GM23338 (cell line): ENCODE measurements around the gene MOB2. TPM values are rescaled to one million over a fixed set of nuclear protein-coding genes. Genes with fewer than 3 reads are reported as not detected.

Source experiments
- ATAC-seq: fragments of 200-7000 bp; cut with Tn5 transposase; 3 replicates; pipeline ENCODE4 v1.9.1; 2020
- DNase-seq: peaks from one replicate; pipeline ENCODE4 v3.0.0-alpha.2; 2015; ENCODE audit warnings: low spot score
- H2AFZ ChIP-seq: fragments of 200-600 bp; sonication (generic); 2 replicates; pipeline ENCODE4 v1.8.0; 2016; ENCODE audit warnings: antibody characterized with exemption, mild to moderate bottlenecking, moderate library complexity
- H3F3A ChIP-seq: fragments of 200-600 bp; sonication (generic); replicated peaks from 2 replicates; pipeline ENCODE4 v1.8.0; 2017; ENCODE audit warnings: antibody characterized with exemption, mixed run types, low read depth
- H3K27ac ChIP-seq: fragments of 200-600 bp; sonication (generic); 2 replicates; pipeline ENCODE4 v1.6.1; 2016; ENCODE audit warnings: low read depth
- H3K27me3 ChIP-seq: fragments of 200-600 bp; sonication (generic); 2 replicates; pipeline ENCODE4 v1.8.0; 2016; ENCODE audit warnings: mild to moderate bottlenecking, mixed run types, moderate library complexity; ENCODE audit not compliant: insufficient read depth
- H3K36me3 ChIP-seq: fragments of 200-600 bp; sonication (generic); 2 replicates; pipeline ENCODE4 v1.8.0; 2016; ENCODE audit warnings: mild to moderate bottlenecking; ENCODE audit not compliant: insufficient read depth
- H3K4me1 ChIP-seq: fragments of 200-600 bp; sonication (generic); 2 replicates; pipeline ENCODE4 v1.8.0; 2016; ENCODE audit warnings: mild to moderate bottlenecking, moderate library complexity; ENCODE audit not compliant: insufficient read depth
- H3K4me2 ChIP-seq: fragments of 200-600 bp; sonication (generic); 2 replicates; pipeline ENCODE4 v1.7.1; 2017; ENCODE audit warnings: mixed run types
- H3K4me3 ChIP-seq: fragments of 200-600 bp; sonication (generic); 2 replicates; pipeline ENCODE4 v1.6.1; 2016; ENCODE audit warnings: mixed run types
- H3K79me2 ChIP-seq: fragments of 200-600 bp; sonication (generic); replicated peaks from 2 replicates; pipeline ENCODE4 v1.8.0; 2017; ENCODE audit warnings: mild to moderate bottlenecking; ENCODE audit not compliant: insufficient read depth
- H3K9me2 ChIP-seq: fragments of 200-600 bp; sonication (generic); 2 replicates; pipeline ENCODE4 v1.8.0; 2017; ENCODE audit not compliant: insufficient read depth
- H4K20me1 ChIP-seq: fragments of 200-600 bp; sonication (generic); replicated peaks from 2 replicates; pipeline ENCODE4 v1.8.0; 2017; ENCODE audit warnings: mild to moderate bottlenecking; ENCODE audit not compliant: insufficient read depth
- H3K27ac Mint-ChIP-seq: 2 replicates; pipeline ENCODE4 v1.8.0; 2020; ENCODE audit warnings: inconsistent platforms, mild to moderate bottlenecking, moderate library complexity, mixed read lengths
- H3K27me3 Mint-ChIP-seq: 3 replicates; pipeline ENCODE4 v1.8.0; 2022; ENCODE audit warnings: low read depth, mild to moderate bottlenecking, moderate library complexity, mixed read lengths, inconsistent platforms; ENCODE audit not compliant: insufficient read depth, poor library complexity
- H3K36me3 Mint-ChIP-seq: 3 replicates; pipeline ENCODE4 v1.8.0; 2021; ENCODE audit warnings: low read depth, mild to moderate bottlenecking, inconsistent platforms, moderate library complexity, mixed read lengths
- H3K4me1 Mint-ChIP-seq: 3 replicates; pipeline ENCODE4 v1.8.0; 2020; ENCODE audit warnings: mild to moderate bottlenecking, inconsistent platforms, mixed read lengths
- H3K4me3 Mint-ChIP-seq: 3 replicates; pipeline ENCODE4 v1.8.0; 2021; ENCODE audit warnings: moderate library complexity, mild to moderate bottlenecking, inconsistent platforms, mixed read lengths
- H3K9me3 Mint-ChIP-seq: 3 replicates; pipeline ENCODE4 v1.8.0; 2020; ENCODE audit warnings: moderate library complexity, mild to moderate bottlenecking, inconsistent platforms, mixed read lengths
- polyA plus RNA-seq: library from polyadenylated mRNA; unstranded; fragments of >200 nt; fragmentation: Nextera tagmentation; extraction: Ambion mirVana; gene quantifications from 2 replicates; pipeline ENCODE4 v1.2.1, GENCODE V29; 2016
- total RNA-seq: library from RNA; depleted of rRNA; stranded (reverse); fragments of >200 nt; shearing (Covaris generic); gene quantifications from 2 replicates; pipeline ENCODE4 v1.2.3, GENCODE V29; 2014
- TF ChIP-seq, protein P1 (sequence below): IDR thresholded peaks from one replicate; pipeline ENCODE4 v1.6.1; 2018; ENCODE audit warnings: antibody characterized with exemption; ENCODE audit not compliant: unreplicated experiment
- TF ChIP-seq, protein P2 (sequence below): fragments of 250-450 bp; sonication (Bioruptor Pico); IDR thresholded peaks from 2 replicates; pipeline ENCODE4 v1.5.0; 2020; ENCODE audit warnings: mild to moderate bottlenecking, moderate library complexity

MOB2 gene
- total and polyA plus RNA-seq, 2 experiments from 2014 or later, result 10.1 to 19.7 TPM

DNA sequence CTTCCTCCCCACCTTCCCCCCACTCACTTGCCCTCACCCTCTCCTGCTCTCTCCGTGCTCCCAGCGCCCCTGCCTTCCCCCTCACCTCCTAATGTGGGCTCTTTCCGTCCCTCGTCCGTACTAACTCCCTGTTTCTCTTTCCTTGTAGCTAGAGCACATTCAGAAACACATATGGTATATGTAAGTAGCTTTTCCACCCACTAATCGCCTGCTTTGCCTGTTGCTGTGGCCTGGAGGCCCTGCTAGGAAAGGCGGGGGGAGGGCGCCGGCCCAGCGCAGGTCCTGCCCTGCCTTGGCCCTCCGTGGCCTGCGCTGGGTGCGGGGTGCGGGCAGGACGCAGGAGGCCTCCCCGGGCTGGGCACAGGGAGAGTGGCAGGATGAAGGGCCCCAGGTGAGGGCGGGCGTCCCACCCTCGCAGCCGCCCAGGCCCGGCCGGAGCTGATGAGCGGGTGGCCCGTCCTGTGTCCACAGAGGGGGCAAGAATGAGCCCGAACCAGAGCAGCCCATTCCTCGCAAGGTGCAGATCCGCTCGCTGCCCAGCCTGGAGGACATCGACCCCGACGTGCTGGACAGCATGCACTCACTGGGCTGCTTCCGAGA is 41.7 kb downstream of the MOB2 start (continued):
- TF ChIP-seq, protein P1, sequence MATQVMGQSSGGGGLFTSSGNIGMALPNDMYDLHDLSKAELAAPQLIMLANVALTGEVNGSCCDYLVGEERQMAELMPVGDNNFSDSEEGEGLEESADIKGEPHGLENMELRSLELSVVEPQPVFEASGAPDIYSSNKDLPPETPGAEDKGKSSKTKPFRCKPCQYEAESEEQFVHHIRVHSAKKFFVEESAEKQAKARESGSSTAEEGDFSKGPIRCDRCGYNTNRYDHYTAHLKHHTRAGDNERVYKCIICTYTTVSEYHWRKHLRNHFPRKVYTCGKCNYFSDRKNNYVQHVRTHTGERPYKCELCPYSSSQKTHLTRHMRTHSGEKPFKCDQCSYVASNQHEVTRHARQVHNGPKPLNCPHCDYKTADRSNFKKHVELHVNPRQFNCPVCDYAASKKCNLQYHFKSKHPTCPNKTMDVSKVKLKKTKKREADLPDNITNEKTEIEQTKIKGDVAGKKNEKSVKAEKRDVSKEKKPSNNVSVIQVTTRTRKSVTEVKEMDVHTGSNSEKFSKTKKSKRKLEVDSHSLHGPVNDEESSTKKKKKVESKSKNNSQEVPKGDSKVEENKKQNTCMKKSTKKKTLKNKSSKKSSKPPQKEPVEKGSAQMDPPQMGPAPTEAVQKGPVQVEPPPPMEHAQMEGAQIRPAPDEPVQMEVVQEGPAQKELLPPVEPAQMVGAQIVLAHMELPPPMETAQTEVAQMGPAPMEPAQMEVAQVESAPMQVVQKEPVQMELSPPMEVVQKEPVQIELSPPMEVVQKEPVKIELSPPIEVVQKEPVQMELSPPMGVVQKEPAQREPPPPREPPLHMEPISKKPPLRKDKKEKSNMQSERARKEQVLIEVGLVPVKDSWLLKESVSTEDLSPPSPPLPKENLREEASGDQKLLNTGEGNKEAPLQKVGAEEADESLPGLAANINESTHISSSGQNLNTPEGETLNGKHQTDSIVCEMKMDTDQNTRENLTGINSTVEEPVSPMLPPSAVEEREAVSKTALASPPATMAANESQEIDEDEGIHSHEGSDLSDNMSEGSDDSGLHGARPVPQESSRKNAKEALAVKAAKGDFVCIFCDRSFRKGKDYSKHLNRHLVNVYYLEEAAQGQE, result no peak

- DNase-seq, result no peak
These were observed 42.3 kb downstream of the MOB2 start for GRCh38 chr11:1444321-1444720.

More at GRCh38 chr11:1444321-1444720, 42.3 kb downstream of the MOB2 start:
- H3K9me2 ChIP-seq, result no peaks in the 10 kb centered on the region
- Mint-ChIP-seq H3K27ac (no peak overlapping the region), H3K9me3 (no peaks in the 10 kb centered on the region; the same call in 2 of the 3 replicates), H3K36me3 (no peaks in the 10 kb centered on the region; the same call in 1 of the 3 replicates), H3K4me1 (no peaks in the 10 kb centered on the region), H3K27me3 (peaks cover 6% of the 10 kb centered on the region), H3K4me3 (no peak overlapping the region)
- H3K4me3 ChIP-seq, result no peak overlapping the region
- no peak overlapping the region for H3K27ac ChIP-seq
- TF ChIP-seq, protein P2, sequence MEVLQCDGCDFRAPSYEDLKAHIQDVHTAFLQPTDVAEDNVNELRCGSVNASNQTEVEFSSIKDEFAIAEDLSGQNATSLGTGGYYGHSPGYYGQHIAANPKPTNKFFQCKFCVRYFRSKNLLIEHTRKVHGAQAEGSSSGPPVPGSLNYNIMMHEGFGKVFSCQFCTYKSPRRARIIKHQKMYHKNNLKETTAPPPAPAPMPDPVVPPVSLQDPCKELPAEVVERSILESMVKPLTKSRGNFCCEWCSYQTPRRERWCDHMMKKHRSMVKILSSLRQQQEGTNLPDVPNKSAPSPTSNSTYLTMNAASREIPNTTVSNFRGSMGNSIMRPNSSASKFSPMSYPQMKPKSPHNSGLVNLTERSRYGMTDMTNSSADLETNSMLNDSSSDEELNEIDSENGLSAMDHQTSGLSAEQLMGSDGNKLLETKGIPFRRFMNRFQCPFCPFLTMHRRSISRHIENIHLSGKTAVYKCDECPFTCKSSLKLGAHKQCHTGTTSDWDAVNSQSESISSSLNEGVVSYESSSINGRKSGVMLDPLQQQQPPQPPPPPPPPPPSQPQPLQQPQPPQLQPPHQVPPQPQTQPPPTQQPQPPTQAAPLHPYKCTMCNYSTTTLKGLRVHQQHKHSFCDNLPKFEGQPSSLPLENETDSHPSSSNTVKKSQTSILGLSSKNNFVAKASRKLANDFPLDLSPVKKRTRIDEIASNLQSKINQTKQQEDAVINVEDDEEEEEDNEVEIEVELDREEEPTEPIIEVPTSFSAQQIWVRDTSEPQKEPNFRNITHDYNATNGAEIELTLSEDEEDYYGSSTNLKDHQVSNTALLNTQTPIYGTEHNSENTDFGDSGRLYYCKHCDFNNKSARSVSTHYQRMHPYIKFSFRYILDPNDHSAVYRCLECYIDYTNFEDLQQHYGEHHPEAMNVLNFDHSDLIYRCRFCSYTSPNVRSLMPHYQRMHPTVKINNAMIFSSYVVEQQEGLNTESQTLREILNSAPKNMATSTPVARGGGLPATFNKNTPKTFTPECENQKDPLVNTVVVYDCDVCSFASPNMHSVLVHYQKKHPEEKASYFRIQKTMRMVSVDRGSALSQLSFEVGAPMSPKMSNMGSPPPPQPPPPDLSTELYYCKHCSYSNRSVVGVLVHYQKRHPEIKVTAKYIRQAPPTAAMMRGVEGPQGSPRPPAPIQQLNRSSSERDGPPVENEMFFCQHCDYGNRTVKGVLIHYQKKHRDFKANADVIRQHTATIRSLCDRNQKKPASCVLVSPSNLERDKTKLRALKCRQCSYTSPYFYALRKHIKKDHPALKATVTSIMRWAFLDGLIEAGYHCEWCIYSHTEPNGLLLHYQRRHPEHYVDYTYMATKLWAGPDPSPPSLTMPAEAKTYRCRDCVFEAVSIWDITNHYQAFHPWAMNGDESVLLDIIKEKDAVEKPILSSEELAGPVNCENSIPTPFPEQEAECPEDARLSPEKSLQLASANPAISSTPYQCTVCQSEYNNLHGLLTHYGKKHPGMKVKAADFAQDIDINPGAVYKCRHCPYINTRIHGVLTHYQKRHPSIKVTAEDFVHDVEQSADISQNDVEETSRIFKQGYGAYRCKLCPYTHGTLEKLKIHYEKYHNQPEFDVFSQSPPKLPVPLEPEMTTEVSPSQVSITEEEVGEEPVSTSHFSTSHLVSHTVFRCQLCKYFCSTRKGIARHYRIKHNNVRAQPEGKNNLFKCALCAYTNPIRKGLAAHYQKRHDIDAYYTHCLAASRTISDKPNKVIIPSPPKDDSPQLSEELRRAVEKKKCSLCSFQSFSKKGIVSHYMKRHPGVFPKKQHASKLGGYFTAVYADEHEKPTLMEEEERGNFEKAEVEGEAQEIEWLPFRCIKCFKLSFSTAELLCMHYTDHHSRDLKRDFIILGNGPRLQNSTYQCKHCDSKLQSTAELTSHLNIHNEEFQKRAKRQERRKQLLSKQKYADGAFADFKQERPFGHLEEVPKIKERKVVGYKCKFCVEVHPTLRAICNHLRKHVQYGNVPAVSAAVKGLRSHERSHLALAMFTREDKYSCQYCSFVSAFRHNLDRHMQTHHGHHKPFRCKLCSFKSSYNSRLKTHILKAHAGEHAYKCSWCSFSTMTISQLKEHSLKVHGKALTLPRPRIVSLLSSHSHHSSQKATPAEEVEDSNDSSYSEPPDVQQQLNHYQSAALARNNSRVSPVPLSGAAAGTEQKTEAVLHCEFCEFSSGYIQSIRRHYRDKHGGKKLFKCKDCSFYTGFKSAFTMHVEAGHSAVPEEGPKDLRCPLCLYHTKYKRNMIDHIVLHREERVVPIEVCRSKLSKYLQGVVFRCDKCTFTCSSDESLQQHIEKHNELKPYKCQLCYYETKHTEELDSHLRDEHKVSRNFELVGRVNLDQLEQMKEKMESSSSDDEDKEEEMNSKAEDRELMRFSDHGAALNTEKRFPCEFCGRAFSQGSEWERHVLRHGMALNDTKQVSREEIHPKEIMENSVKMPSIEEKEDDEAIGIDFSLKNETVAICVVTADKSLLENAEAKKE (CRISPR knock-in tag), result no peak
- no peak overlapping the region for H2AFZ ChIP-seq
- no peaks in the 10 kb centered on the region for H3F3A ChIP-seq
- H4K20me1 ChIP-seq, result no peaks in the 10 kb centered on the region; the same call in 1 of the 2 replicates
- no peak overlapping the region for H3K4me2 ChIP-seq
- H3K4me1 ChIP-seq, result no peaks in the 10 kb centered on the region
- no peaks in the 10 kb centered on the region for H3K27me3 ChIP-seq
- no peaks in the 10 kb centered on the region for H3K79me2 ChIP-seq
- no peaks in the 10 kb centered on the region for H3K36me3 ChIP-seq
- ATAC-seq, result no peak
